GM11168 (cell line): ENCODE results near the gene U2SURP.
"Not testable (repeated sequence)": the region's sequence is repeated elsewhere in the genome, so short reads cannot be mapped to it uniquely, and the experiment has no call there.

Experiments used
- in situ Hi-C: fragments of 300-500 bp; cut with MboI; formaldehyde crosslinking; loops from one replicate; pipeline ENCODE4 v1.12.0; 2022; ENCODE audit warnings: low sequenced_read_pairs; ENCODE audit not compliant: unreplicated experiment

The U2SURP gene

DNA sequence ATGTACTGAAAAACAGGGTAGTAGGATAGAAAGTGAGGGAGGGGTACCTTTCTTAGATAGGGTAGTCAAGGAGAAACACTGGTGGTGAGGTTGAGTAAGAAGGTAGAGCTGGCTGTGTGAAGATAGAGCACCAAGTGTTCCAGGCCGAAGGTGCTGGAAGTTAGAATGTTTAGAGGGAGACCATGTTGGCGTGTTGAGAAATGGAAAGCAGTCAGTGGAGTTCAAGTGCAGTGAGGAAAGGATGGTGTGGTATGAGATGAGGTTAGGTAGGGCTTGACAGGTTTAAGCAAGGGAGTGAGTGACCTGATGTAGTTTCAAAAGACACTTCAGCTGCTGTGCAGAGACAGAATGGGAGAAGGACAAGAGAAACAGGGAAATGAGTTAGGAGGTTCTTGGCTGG lies 64.0 kb downstream of the U2SURP start:
- in situ Hi-C loops: no loop called here

DNA sequence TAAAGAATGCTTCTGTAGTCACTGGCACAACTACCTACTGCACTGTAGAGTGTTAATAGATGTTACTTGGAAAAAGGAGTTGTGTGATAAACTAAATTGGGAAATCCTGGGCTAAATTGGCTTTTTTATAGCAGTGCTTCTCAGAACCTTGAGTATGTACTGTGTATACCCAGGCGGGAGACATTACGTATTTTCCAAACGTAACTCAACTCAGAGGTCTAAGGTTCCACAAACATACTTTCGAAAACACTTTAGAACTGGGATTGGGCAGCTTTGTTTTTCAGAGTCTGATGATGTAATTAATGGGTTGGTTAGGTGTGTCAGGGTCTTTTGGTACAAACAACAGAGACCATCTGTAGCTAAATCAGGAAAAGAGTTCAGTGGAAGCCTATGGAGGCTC lies 64.7 kb downstream of the U2SURP start:
- in situ Hi-C loops: no loop called here

DNA sequence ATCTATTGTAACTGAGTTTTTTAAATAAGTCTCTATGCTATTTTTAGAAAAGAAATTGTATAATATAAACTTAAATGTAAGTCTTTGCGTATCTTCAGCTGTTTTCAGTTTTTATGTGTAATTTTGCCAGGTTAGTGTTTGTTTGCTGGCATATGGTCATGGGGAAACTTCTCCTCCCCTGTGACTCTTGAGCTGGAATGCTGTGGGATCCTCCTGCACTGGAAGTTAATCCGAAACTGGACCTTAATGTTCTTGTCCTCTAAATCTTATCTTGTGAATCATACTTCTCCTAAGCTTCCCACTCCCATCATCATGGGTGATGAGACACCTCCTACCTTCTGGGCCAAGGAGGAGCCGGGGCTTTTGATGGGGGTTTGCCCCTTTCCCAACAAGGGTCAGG lies 65.8 kb downstream of the U2SURP start:
- in situ Hi-C loops: no loop called here

DNA sequence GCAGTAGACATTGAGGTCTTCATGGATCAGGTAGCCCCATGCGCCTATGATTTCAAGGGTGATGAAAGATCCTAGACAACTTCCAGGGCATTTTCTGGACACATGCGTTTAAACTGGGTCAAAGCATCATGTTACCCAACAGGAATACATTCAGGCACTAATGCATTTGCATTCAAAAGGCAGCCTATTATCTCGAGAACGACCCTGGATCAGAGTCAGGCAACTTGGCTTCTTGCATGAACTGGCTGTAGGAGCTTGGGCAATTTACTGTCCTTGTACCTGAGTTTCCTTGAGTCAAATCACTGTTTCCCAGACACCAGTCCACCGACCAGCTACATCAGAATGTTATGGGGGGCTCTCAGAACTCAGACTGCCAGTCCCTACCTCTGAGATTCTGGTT lies 66.7 kb downstream of the U2SURP start:
- in situ Hi-C loops: no loop called here

DNA sequence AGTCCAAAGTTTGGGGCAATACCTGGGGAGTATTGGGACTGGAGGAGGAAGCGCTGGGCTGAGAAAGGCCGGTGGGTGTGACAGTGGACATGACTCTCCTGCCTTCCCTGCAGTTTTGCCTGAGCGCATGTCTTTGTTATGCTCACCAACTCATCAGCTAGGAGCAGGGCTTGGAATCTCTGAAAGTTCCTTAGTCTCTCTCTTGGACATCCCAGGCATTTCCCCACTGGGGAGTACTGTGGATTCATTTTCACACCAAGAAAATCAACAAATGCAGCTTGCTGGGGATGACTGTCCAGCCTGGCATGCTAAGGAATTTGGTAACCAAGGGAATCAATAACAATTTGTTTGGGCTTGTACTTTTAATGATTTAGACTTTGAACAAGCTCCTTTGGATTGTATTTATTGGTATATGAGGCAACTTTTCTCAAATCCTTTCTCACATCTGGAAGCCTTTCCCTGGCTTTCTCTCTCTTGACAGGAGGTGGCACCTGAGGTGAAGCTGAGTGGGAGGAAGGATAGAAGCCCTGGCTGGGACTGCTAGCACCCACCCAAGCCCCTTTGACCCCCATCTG lies 69.7 kb downstream of the U2SURP start:
- in situ Hi-C loops: no loop called here

DNA sequence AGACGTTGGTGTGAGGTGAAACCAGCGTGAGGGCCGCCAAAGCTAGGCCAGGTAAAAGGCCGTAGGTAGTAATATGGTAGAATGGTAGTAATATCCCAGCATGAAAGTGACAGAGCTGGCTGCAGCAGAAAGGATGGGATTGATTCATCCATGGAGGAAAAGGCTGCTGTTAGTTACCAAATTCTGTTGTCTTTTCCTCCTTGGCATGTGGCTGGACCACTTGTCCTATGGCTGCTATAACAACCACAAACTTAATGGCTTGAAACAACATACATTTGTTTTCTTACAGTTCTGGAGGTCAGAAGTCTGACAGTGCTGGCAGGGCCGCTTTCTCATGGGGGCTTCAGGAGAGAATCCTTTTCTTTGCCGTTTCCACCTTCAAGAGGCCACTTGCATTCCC lies 70.4 kb downstream of the U2SURP start:
- in situ Hi-C loops: no loop called here

DNA sequence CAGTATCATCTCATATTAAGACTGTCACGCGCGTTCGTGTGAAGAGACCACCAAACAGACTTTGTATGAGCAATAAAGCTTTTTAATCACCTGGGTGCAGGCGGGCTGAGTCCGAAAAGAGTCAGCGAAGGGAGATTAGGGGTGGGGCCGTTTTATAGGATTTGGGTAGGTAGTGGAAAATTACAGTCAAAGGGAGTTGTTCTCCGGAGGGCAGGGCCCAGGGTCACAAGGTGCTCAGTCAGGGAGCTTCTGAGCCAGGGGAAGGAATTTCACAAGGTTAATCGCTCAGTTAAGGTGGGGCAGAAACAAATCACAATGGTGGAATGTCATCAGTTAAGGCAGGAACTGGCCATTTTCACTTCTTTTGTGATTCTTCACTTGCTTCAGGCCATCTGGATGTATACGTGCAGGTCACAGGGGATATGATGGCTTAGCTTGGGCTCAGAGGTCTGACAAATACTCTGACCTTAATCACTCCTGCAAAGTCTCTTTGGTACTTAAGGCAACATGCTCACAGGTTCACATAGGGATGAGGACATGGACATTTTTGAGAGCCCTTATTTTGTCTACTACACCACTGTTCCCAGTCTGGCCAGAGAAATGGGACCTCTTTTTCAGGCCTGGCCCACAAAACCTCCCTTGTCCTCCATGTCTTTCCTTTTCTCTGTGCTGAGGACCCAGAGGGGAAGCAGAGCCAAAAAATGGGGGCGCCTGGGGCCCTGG lies 71.1 kb downstream of the U2SURP start:
- in situ Hi-C loops: not testable (repeated sequence)

DNA sequence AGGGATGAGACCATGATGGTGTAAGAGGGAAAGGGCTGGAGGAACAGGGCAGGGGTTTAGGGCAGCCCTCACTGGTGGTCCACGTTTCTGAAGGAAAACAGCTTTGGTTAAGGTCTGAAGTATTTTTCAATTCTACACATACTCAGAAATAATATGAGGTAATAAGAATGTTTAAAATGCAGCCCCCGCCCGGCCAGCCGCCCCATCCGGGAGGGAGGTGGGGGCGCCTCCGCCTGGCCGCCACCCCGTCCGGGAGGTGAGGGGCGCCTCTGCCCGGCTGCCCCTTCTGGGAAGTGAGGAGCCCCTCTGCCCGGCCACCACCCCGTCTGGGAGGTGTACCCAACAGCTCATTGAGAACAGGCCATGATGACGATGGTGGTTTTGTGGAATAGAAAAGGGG lies 72.2 kb downstream of the U2SURP start:
- in situ Hi-C loops: not testable (repeated sequence)

DNA sequence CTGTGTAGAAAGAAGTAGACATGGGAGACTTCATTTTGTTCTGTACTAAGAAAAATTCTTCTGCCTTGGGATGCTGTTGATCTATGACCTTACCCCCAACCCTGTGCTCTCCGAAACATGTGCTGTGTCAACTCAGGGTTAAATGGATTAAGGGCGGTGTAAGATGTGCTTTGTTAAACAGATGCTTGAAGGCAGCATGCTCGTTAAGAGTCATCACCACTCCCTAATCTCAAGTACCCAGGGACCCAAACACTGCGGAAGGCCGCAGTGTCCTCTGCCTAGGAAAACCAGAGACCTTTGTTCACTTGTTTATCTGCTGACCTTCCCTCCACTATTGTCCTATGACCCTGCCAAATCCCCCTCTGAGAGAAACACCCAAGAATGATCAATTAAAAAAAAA lies 72.6 kb downstream of the U2SURP start:
- in situ Hi-C loops: not testable (repeated sequence)

DNA sequence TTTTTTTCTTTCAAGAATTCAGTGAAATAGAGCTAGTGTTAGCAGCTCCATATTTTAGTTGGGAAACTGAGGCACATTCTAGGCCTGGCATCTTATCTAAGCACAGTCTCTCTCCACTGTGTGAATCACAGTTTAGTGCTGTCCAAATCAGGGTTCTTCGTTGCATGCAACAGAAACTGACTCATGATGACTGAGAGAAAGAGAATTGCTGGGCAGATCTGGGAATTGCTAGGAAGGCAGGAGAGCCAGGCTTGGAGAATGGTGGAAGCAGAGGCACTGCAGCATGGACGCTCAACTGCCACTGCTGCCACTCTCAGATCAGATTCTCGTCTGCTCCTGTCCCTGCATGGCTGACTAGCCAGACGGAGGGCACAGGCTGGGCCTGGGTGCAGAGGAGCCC lies 77.5 kb downstream of the U2SURP start:
- in situ Hi-C loops: no loop called here

DNA sequence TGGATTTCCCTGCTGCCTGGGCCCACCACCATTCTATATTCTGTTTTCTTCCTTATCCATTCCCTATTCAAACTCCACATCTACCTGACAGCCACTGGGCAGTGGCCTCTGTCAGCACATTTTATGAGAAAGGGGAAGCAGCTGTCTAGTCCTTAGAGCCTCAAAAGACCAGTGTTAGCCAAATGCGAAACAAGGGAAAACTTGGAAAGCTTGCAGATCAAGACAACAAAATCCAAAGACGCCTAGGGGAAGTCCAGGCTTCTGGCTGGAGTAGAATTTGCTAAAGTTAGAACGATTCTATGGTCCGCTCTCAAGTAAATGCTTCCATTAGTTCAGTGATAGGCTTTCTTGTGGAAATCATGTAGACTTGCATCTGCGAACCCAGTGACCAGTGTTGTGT lies 78.8 kb downstream of the U2SURP start:
- in situ Hi-C loops: no loop called here

DNA sequence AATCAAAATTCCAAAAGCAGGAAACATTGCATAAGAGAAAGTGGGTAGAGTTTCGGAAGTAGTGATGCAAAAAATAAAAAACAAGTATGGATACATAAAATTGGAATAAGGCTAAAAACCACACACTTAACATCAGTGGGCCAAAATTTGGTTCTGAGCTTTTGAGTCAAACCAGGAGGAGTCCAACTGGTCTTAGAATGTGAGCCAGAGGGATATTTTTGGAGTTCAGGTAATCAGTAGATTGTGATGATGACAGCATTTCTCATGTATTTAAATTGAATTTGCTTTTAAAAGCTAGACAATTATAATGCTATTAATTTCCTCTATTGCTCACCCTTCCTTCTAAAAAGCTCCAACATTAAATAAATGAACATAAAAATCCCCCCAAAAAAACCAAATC lies 80.0 kb downstream of the U2SURP start:
- in situ Hi-C loops: no loop called here

DNA sequence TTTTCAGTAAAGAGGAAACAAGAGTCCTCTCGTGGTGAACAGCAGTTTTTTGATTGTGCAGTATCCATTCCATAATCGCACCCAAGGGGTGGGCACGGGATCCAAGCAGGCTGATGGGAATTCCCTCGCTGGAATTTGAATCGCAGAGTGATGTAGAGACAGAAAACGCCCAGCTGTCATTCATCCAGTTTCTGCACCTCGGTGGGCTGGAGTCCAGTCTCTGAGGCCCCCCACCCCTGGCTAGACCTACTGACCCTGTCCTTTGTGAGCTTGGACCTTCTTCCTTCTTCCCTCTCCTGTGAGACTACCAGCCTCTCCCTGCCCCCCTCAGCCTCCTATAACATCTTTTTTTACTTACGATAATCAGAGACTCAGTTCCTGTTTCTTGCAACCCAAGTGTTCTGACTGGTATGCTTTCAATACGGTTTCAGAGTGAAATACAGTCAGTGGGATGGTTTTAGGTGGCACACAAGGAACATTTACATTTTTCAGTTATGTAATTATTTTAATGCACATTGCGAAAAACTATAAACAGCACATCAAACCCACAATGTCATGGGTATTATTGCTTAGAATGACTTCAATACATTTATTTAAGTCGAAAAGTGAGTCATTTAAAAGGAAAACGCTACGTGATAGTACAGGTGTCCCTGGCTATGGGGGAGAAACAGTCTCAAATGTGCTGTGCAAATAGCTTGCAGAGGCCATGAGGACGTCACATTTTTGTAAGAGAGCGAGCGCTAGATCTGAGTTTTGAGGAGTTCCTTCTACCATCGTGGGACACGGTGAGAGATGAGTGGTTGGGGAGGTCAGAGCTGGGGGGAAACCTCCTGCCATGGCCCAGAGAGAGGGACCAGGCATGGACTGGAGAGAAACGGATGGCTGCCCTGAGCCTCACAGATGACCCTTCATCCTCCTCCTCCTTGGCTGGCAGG lies 80.7 kb downstream of the U2SURP start:
- in situ Hi-C loops: no loop called here

DNA sequence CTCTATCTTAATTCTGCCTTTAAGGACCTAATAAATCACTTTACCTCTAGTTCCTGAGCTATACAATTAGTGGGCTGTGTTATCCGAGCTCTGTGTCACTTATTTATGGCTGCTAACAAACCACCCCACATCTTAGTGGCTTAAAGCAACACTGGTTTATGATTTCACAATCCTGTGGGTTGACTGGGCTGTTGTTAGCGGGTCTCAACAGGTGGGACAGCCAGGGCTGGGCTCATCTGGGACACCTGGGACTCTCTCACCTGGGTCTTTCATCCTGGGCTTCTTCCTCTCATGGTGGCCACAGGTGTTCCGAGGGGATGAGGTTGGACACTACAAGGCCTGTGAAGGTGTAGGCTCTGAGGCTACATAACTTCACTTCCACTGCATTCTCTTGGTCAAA lies 82.4 kb downstream of the U2SURP start:
- in situ Hi-C loops: no loop called here

DNA sequence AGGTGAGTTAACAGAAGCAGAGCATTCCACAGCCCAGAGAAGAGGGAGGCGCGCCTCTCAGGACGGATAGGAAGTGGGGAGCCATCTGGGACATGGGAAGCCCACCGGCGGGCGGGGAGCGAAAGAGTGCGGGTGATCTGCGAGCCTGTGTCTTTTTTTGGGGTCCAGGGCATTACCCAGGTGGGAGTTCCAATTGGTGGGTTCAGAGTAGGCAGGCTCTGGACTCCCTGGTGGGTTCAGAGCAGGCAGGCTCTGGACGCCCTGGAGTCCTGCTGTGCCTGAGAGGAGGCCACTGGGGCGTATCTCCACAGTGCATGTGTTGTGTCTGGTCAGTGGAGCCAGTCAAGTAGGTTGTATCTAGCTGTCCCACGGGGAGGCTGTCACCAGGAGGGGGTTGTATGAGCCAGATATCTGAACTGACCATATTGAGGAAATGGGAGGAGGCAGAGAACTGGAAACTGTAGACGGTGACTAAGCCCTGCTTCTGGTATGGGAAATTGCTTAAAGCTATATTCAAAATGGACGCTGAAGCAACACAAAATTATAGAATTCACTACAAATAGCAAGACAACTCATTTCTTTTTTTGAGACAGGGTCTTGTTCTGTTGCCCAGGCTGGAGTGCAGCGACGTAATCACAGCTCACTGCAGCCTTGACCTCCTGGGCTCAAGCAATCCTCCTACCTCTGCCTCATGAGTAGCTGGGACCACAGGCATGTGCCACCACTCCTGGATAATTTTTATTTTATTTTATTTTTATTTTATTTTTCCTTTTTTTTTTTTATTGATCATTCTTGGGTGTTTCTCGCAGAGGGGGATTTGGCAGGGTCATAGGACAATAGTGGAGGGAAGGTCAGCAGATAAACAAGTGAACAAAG lies 83.7 kb downstream of the U2SURP start:
- in situ Hi-C loops: no loop called here

DNA sequence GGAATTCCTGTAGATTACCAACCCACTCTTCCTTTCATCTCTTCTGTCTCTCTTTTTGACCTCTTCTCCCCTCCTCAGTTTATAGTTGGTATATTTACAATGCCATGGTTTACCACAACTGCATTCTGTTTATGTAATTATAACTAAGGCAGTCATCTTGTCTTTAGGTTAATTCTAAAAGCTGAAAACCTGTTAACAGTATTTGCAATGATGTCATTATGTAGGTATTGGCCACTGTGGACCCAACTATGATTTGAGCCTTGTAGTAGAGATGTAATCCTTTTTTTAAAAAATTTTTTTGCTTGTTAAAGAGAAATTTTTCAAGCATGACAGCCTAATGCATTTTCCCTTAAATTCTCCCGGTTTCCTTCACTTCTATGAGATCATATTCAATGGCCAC lies 87.5 kb downstream of the U2SURP start:
- in situ Hi-C loops: no loop called here

DNA sequence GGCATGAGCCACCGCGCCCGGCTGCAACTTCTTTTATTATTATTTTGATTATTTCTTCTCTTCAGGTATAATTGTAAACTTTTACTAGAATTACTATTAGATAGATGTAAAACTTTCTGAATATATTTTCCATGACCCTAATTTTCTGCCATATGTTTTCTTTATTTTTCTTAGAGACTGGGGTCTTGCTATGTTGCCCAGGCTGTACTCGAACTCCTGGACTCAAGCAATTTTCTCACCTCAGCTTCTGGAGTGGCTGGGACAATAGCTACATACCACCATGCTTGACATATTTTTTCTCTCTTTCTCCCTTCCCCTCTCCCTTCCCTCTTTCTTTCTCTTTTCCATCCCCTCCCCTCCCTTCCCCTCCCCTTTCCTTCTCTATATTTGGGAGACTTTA lies 88.6 kb downstream of the U2SURP start:
- in situ Hi-C loops: no loop called here

DNA sequence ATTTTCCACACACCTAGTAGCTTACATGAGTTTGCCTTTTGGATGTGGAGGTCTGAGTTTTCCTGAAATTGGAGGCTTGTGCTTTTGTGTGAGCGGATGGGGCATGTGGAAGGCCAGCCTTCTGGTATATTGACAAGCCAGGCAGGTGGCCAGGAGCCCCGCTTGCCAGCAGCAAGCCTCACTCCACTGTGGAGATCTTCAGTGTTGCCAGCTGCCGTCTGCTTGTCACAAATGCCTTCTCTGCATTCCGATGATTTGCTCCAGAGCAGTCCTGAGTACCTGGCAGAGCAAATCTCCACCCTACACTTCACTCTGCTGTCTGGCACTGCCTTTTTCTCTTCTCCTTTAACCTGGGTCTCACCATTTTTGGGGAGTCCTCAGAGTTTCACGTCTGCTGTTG lies 89.1 kb downstream of the U2SURP start:
- in situ Hi-C loops: no loop called here

DNA sequence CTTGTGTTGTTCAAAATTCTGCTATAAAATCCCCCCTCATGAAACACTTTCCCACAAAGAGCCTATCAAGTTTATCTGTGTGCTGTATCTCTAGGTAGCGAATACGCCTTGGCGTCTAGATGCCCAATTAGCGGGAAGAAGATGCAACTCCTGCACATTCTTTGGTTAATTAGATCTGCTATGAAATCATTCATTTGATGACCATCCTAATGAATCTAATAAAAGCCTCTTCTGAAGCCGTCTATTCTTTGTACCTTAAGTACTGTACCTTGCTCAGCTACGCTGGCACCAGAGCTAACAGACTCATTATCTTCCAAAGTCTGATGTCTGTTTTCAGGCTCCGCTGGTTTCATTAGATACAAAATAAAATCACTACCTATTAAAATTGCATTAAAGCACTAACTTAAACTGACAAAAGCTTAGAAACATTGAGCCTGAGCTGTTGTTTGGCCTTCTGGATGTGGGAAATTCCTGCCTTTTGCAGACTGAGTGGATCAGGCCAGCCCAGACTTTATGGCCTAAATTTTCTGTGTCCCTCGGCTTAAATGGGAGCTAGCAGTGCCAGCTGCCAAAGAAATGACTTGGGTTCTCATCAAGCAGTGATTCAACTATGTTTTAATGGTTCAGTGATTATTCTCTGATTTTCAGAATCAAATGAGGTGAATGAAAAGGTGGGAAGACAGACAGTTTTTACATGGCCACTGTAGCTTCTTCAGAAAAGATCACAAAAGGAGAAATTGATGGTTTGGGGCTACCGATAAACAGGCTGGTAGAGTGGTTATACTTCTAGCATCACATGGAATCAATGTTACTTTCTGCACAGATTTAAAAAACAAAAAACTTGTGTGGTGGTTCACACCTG lies 89.8 kb downstream of the U2SURP start:
- in situ Hi-C loops: no loop called here
